ENCODE data around the gene TCF21.

Gene TCF21

GRCh38 chr6:133889557-133890403 lies 867 bp downstream of the TCF21 start:
- no peak for DNase-seq

- no peak for DNase-seq
Observed at GRCh38 chr6:133890711-133891148, 1.8 kb downstream of the TCF21 start.

GRCh38 chr6:133891149-133891926 lies 2.4 kb downstream of the TCF21 start:
- peak in 1 of 2 donors; percentile 15 for DNase-seq

GRCh38 chr6:133891927-133892812 lies 3.3 kb downstream of the TCF21 start:
- no peak for DNase-seq

GRCh38 chr6:133892813-133893691 lies 4.1 kb downstream of the TCF21 start:
- DNase-seq, result no peak

- DNase-seq, result no peak
Observed at GRCh38 chr6:133893946-133894345, 5.0 kb downstream of the TCF21 start.

- DNase-seq, result no peak
Observed at GRCh38 chr6:133894369-133894768, 5.5 kb downstream of the TCF21 start.

- no peak for DNase-seq
Observed at GRCh38 chr6:133894795-133895358, 6.0 kb downstream of the TCF21 start.

- no peak for DNase-seq
Observed at GRCh38 chr6:133895573-133896343, 6.8 kb downstream of the TCF21 start.

- no peak for DNase-seq
Observed at GRCh38 chr6:133896344-133896721, 7.4 kb downstream of the TCF21 start.

- DNase-seq, result no peak
Observed at GRCh38 chr6:133898263-133898662, 9.3 kb downstream of the TCF21 start.

- DNase-seq, result no peak
Observed at GRCh38 chr6:133899556-133899955, 10.6 kb downstream of the TCF21 start.

GRCh38 chr6:133903855-133904254 lies 14.9 kb downstream of the TCF21 start:
- no peak for DNase-seq

GRCh38 chr6:133906050-133906449 lies 17.1 kb downstream of the TCF21 start:
- DNase-seq, result peak; percentile 61 to 64

GRCh38 chr6:133916650-133917151 lies 27.8 kb downstream of the TCF21 start:
- DNase-seq, result peak; percentile 77 to 82

- no peak for DNase-seq
Observed at GRCh38 chr6:133917781-133918180, 28.9 kb downstream of the TCF21 start.

GRCh38 chr6:133918208-133918930 lies 29.5 kb downstream of the TCF21 start:
- DNase-seq, result no peak

GRCh38 chr6:133919362-133919761 lies 30.4 kb downstream of the TCF21 start:
- DNase-seq, result no peak

- peak; percentile 83 to 86 for DNase-seq
Observed at GRCh38 chr6:133921249-133921859, 32.4 kb downstream of the TCF21 start.
